Coronary artery (tissue), 2 donors: ENCODE data around the gene POLR1A.

Experiments used
- DNase-seq: peaks from one replicate; pipeline ENCODE4 v3.0.0-alpha.2; 2017; ENCODE audit warnings: low spot score
- H3K27ac ChIP-seq, 2 donors: fragments of 200-600 bp; sonication (generic); one replicate each; pipeline ENCODE4 v1.5.1; 2016 to 2019
- H3K4me3 ChIP-seq: fragments of 200-600 bp; sonication (generic); 2 replicates; pipeline ENCODE4 v1.5.1; 2016; ENCODE audit warnings: mild to moderate bottlenecking, moderate library complexity
- TF ChIP-seq, protein P1 (sequence below): fragments of 200-600 bp; sonication (generic); IDR thresholded peaks from one replicate; pipeline ENCODE4 v1.5.1; 2019; ENCODE audit warnings: antibody characterized with exemption

The POLR1A gene

DNA sequence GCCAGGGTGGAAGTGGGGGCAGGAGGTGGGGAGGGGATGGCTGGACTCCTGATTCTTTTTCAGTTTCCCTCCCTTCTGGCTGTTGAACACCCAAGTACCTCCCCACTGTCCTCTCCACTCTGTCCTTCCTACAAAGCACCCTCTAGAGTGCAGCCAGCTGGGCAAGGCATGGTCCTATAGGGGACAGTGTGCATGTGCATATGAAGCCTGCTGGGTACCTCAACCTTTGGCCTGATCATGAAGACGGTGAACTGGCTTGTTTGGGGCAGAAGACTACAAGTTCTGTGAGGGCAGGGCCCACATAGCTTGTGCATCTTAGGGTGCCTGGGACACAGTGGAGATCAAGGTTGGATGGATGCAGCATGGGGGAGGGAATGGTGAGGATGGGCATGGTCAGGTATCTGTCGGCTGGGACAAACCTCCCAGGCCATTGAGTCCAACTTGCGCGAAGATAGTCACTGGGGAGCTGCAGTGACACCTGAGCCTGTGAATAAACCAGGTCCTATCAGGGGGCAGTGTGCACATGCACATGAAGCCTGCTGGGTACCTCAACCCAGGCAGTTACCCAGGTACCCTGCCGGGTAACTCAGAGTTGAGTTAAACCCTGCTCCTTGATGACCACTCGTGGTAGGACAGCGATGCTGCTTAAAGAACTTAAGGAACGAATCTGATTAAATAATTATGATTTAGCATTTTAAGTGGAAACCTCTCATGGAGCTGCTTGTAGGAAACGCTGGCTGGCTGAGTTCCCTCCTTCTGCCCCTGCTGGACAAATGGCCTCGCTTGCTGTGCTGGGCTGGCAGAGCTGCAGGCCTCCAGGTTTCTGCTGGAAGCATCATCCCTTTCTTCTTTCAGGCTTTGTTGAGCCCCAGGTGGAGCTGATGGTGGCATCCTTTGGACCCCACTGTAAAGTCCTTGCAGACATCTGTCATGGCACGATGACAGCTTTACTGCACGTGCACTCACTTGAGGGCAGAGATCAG is 84.0 kb downstream of the POLR1A start:
- peak; percentile 49 for DNase-seq
- Histone ChIP-seq H3K27ac (peak overlapping the region in 1 of 2 donors; percentile 20), H3K4me3 (no peak overlapping the region)
- TF ChIP-seq, protein P1, sequence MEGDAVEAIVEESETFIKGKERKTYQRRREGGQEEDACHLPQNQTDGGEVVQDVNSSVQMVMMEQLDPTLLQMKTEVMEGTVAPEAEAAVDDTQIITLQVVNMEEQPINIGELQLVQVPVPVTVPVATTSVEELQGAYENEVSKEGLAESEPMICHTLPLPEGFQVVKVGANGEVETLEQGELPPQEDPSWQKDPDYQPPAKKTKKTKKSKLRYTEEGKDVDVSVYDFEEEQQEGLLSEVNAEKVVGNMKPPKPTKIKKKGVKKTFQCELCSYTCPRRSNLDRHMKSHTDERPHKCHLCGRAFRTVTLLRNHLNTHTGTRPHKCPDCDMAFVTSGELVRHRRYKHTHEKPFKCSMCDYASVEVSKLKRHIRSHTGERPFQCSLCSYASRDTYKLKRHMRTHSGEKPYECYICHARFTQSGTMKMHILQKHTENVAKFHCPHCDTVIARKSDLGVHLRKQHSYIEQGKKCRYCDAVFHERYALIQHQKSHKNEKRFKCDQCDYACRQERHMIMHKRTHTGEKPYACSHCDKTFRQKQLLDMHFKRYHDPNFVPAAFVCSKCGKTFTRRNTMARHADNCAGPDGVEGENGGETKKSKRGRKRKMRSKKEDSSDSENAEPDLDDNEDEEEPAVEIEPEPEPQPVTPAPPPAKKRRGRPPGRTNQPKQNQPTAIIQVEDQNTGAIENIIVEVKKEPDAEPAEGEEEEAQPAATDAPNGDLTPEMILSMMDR: no peak

- Histone ChIP-seq H3K4me3 (no peak overlapping the region), H3K27ac (peak overlapping the region in 1 of 2 donors; percentile 20)
- TF ChIP-seq, protein P1: no peak
- DNase-seq: peak; percentile 78
These were observed 84.7 kb downstream of the POLR1A start for GRCh38 chr2:86020984-86021383.

GRCh38 chr2:86019121-86019520 is 86.6 kb downstream of the POLR1A start:
- TF ChIP-seq, protein P1: no peak
- Histone ChIP-seq H3K4me3 (no peak overlapping the region), H3K27ac (no peak overlapping the region)
- peak; percentile 68 for DNase-seq

- Histone ChIP-seq H3K27ac (no peak overlapping the region), H3K4me3 (no peak overlapping the region)
- peak; percentile 60 for DNase-seq
- TF ChIP-seq, protein P1: no peak
These were observed 87.5 kb downstream of the POLR1A start for GRCh38 chr2:86017901-86018896.

DNA sequence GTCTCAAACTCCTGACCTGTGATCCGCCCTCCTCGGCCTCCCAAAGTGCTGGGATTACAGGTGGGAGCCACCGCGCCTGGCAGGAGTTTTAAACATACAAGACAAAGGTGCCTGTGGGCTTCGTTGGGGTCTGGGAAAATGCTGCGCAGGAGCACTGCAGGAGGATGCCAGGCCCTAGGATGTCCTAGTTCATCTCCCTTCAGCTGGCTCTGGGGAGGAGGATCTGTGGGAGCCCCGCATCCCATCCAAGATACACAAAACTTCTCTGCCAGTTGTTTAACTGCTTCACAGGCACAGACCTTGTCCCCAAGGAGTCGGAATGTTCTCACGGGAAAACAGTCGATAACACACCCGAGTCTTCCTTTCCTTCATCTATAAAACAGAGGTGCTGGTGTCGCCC is 89.1 kb downstream of the POLR1A start:
- Histone ChIP-seq H3K27ac (no peak overlapping the region), H3K4me3 (no peak overlapping the region)
- DNase-seq: peak; percentile 63
- TF ChIP-seq, protein P1: no peak

- H3K27ac ChIP-seq: no peak overlapping the region
- TF ChIP-seq, protein P1: no peak
- no peak for DNase-seq
- no peak overlapping the region for H3K4me3 ChIP-seq
These were observed 90.0 kb downstream of the POLR1A start for GRCh38 chr2:86015699-86016098.
